KMS-11 (cell line): Measurements from ENCODE around the gene CTNNA3.
"Not testable (repeated sequence)": the region's sequence is repeated elsewhere in the genome, so short reads cannot be mapped to it uniquely, and the experiment has no call there.

ENCODE experiments used
- H2AFZ ChIP-seq: fragments of 200-600 bp; sonication (generic); 2 replicates; pipeline ENCODE4 v1.6.1; 2016; ENCODE audit warnings: antibody characterized with exemption, mixed run types, low read depth
- H3K27ac ChIP-seq: fragments of 200-600 bp; sonication (generic); 2 replicates; pipeline ENCODE4 v1.6.1; 2016; ENCODE audit warnings: mild to moderate bottlenecking, mixed run types
- H3K27me3 ChIP-seq: fragments of 200-600 bp; sonication (generic); 2 replicates; pipeline ENCODE4 v1.6.1; 2017; ENCODE audit warnings: mild to moderate bottlenecking, low read depth, mixed run types, moderate library complexity; ENCODE audit not compliant: insufficient read depth
- H3K36me3 ChIP-seq: fragments of 200-600 bp; sonication (generic); 2 replicates; pipeline ENCODE4 v1.6.1; 2017; ENCODE audit warnings: mild to moderate bottlenecking, mixed run types; ENCODE audit not compliant: insufficient read depth
- H3K4me1 ChIP-seq: fragments of 200-600 bp; sonication (generic); 2 replicates; pipeline ENCODE4 v1.6.1; 2016; ENCODE audit warnings: mild to moderate bottlenecking, low read depth, mixed run types; ENCODE audit not compliant: poor library complexity, severe bottlenecking
- H3K4me2 ChIP-seq: fragments of 200-600 bp; sonication (generic); 2 replicates; pipeline ENCODE4 v1.7.0; 2016; ENCODE audit warnings: mild to moderate bottlenecking, mixed run types
- H3K4me3 ChIP-seq: fragments of 200-600 bp; sonication (generic); IDR thresholded peaks from 2 replicates; pipeline ENCODE4 v1.6.1; 2017; ENCODE audit warnings: low read depth, low read length, mixed read lengths; ENCODE audit not compliant: insufficient read depth
- H3K79me2 ChIP-seq: fragments of 200-600 bp; sonication (generic); 2 replicates; pipeline ENCODE4 v1.6.1; 2016; ENCODE audit warnings: low read depth, mixed run types; ENCODE audit not compliant: insufficient read depth
- H3K9ac ChIP-seq: fragments of 200-600 bp; sonication (generic); 2 replicates; pipeline ENCODE4 v1.6.1; 2016; ENCODE audit warnings: mild to moderate bottlenecking, mixed run types
- H4K20me1 ChIP-seq: fragments of 200-600 bp; sonication (generic); 2 replicates; pipeline ENCODE4 v1.6.1; 2016; ENCODE audit warnings: mild to moderate bottlenecking, mixed run types; ENCODE audit not compliant: insufficient read depth
- CTCF ChIP-seq: fragments of 200-600 bp; sonication (generic); conservative IDR thresholded peaks from 2 replicates; pipeline ENCODE4 v1.6.1; 2017; ENCODE audit warnings: low read depth, mild to moderate bottlenecking, antibody characterized with exemption, low read length, moderate library complexity, mixed read lengths

The CTNNA3 gene

GRCh38 chr10:67723601-67724000, 27.6 kb upstream of the CTNNA3 start:
- no peak overlapping the region for H2AFZ ChIP-seq
- H3K4me3 ChIP-seq, result no peak overlapping the region
- TF ChIP-seq CTCF, result no peak
- no peaks in the 10 kb centered on the region for H4K20me1 ChIP-seq
- no peaks in the 10 kb centered on the region for H3K4me1 ChIP-seq
- no peak overlapping the region for H3K4me2 ChIP-seq
- H3K9ac ChIP-seq, result no peak overlapping the region
- H3K79me2 ChIP-seq, result no peaks in the 10 kb centered on the region
- no peaks in the 10 kb centered on the region for H3K36me3 ChIP-seq
- H3K27me3 ChIP-seq, result no peaks in the 10 kb centered on the region
- no peak overlapping the region for H3K27ac ChIP-seq

- Histone ChIP-seq H4K20me1 (no peaks in the 10 kb centered on the region), H3K79me2 (no peaks in the 10 kb centered on the region), H3K9ac (no peak overlapping the region), H3K4me3 (no peak overlapping the region), H3K36me3 (no peaks in the 10 kb centered on the region), H3K27me3 (no peaks in the 10 kb centered on the region), H3K27ac (no peak overlapping the region), H3K4me1 (no peaks in the 10 kb centered on the region), H2AFZ (no peak overlapping the region), H3K4me2 (no peak overlapping the region)
- no peak for TF ChIP-seq CTCF
Measured at GRCh38 chr10:67722113-67722512, 26.1 kb upstream of the CTNNA3 start.

GRCh38 chr10:67716455-67716854, 20.5 kb upstream of the CTNNA3 start:
- H3K36me3 ChIP-seq, H3K9ac ChIP-seq: not testable (repeated sequence)

GRCh38 chr10:67705921-67706320, 9.9 kb upstream of the CTNNA3 start:
- TF ChIP-seq CTCF, result no peak
- H3K4me3 ChIP-seq, result no peak overlapping the region
- no peaks in the 10 kb centered on the region for H4K20me1 ChIP-seq
- no peak overlapping the region for H3K27ac ChIP-seq
- H3K79me2 ChIP-seq, result no peaks in the 10 kb centered on the region
- no peak overlapping the region for H3K4me2 ChIP-seq
- no peaks in the 10 kb centered on the region for H3K27me3 ChIP-seq
- no peaks in the 10 kb centered on the region for H3K4me1 ChIP-seq
- H2AFZ ChIP-seq, result no peak overlapping the region
- no peaks in the 10 kb centered on the region for H3K36me3 ChIP-seq
- no peak overlapping the region for H3K9ac ChIP-seq

More at GRCh38 chr10:67716455-67716854, 20.5 kb upstream of the CTNNA3 start:
- not testable (repeated sequence) for H3K4me2 ChIP-seq, H3K27ac ChIP-seq, H3K4me3 ChIP-seq, H3K79me2 ChIP-seq, H2AFZ ChIP-seq, H3K27me3 ChIP-seq, H4K20me1 ChIP-seq, H3K4me1 ChIP-seq

GRCh38 chr10:67699613-67700270, 3.7 kb upstream of the CTNNA3 start:
- H3K4me2 ChIP-seq, H2AFZ ChIP-seq, H3K4me3 ChIP-seq, H3K9ac ChIP-seq, H3K27me3 ChIP-seq, H4K20me1 ChIP-seq, H3K36me3 ChIP-seq, H3K27ac ChIP-seq, H3K4me1 ChIP-seq, H3K79me2 ChIP-seq: not testable (repeated sequence)
